Stimulated activated naive B cell treated with anti-CD40 and anti-IgM and Interleukin-4, amounts not matched to agents 10 μg/mL and 1 μg/mL and 100 μg/mL, for 72 hours (primary cell): ENCODE measurements around the gene CD72.
"Not testable (repeated sequence)": the region's sequence is repeated elsewhere in the genome, so short reads cannot be mapped to it uniquely, and the experiment has no call there.

ENCODE experiments used
- ATAC-seq, 2 donors: fragments of 150-1000 bp; cut with Tn5 transposase; replicated peaks; 2 replicates each; pipeline ENCODE4 v1.10.0; 2021; ENCODE audit warnings: moderate library complexity in 1 of 2
- DNase-seq: peaks from one replicate; pipeline ENCODE4 v3.0.0; 2021
- H3K27ac Mint-ChIP-seq: one replicate; pipeline ENCODE4 v1.8.0; 2022; ENCODE audit warnings: mild to moderate bottlenecking, mixed read lengths
- H3K27me3 Mint-ChIP-seq, 2 donors: one replicate each; pipeline ENCODE4 v1.8.0; 2022; ENCODE audit warnings: mixed read lengths in 2 of 2
- H3K36me3 Mint-ChIP-seq, 2 donors: one replicate each; pipeline ENCODE4 v1.8.0; 2022; ENCODE audit warnings: mixed read lengths in 2 of 2, mild to moderate bottlenecking in 1 of 2
- H3K4me1 Mint-ChIP-seq, 2 donors: one replicate each; pipeline ENCODE4 v1.8.0; 2022; ENCODE audit warnings: mixed read lengths in 2 of 2, mild to moderate bottlenecking in 1 of 2
- H3K4me3 Mint-ChIP-seq, 2 donors: one replicate each; pipeline ENCODE4 v1.8.0; 2022; ENCODE audit warnings: mild to moderate bottlenecking in 2 of 2, mixed read lengths in 2 of 2, moderate library complexity in 1 of 2
- H3K9me3 Mint-ChIP-seq, 2 donors: one replicate each; pipeline ENCODE4 v1.8.0; 2022; ENCODE audit warnings: mixed read lengths in 2 of 2, mild to moderate bottlenecking in 1 of 2

The CD72 gene

DNA sequence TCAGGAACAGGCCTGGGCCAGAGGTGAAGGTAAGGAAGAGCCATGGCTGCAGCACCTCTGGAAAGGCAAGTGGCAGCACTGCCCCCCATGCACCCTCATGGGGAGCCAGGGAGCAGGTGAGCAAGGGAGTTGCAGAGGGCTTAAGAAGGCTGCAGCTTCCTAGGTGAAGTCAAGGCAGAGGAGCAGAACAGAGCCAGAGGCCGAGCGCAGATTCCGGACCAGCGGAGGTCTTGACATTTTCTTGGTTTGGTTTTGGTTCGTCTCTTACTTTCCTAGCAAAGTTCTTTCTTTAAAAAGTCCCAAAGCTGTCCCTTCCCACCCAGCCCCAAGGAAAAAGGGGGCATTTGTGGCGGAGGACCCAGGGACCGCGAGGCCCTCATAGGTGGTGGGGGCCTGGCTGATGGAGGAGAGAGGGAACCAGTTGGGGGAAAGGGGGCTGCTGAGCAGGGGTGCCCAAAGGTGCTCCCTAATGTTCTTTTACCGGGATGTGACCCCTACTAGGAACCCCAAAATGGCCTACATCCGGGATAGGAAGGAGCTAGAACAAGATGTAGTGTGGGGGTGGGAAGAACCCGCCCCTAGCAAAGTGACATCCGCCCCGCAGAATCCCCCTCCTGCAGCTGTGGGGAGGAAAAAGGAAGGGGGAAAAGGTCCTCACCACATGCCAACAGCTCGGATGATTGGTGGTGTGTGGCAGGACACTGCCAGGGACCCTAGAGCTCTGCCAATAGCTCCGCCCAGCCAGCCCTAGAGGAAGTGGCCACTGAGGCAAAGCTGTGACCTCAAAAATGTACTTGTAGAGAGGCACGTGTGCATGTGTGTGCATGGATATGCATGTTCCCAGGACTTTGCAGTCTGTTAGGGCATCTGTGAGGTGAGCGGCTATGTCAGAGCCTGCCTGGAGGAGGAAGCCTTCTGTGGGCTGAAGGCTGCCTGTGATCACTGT lies 914 bp upstream of the CD72 start:
- peak; percentile 87 for DNase-seq
- H3K27me3 Mint-ChIP-seq: no peaks in the 10 kb centered on the region
- peak; percentile 70 to 74 for ATAC-seq

DNA sequence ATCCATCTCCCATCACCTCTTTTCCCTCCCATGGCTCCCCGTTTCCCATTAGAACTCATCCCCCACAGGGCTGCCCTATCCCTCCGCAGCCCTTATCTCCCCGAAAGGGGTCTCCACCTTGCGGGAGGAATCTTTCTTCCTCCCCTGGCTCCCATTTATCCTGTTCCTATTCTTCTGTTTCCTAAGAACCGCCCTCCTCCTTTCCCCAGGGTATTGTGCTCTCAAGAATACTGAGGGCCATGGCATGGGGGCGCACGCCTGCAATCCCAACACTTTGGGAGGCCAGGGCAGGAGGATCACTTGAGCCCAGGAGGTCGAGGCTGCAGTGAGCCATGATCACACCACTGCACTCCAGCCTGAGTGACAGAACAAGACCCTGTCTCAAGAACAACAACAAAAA lies 665 bp downstream of the CD72 start:
- Mint-ChIP-seq H3K36me3 (peaks cover 51 to 57% of the 10 kb centered on the region in 2 donors), H3K4me3 (peak overlapping the region; percentile 91 to 96), H3K4me1 (peaks cover 84 to 99% of the 10 kb centered on the region in 2 donors), H3K27ac (peak overlapping the region; percentile 99), H3K9me3 (no peaks in the 10 kb centered on the region), H3K27me3 (no peaks in the 10 kb centered on the region)
- no peak for DNase-seq
- ATAC-seq: no peak

More for the DNA sequence above, 914 bp upstream of the CD72 start:
- Mint-ChIP-seq H3K4me1 (peaks cover 72 to 92% of the 10 kb centered on the region in 2 donors), H3K36me3 (peaks cover 39 to 43% of the 10 kb centered on the region in 2 donors), H3K9me3 (no peaks in the 10 kb centered on the region), H3K27ac (peak overlapping the region; percentile 99), H3K4me3 (peak overlapping the region; percentile 91 to 96)

GRCh38 chr9:35616681-35617459 lies 1.3 kb downstream of the CD72 start:
- H3K4me1 Mint-ChIP-seq: peaks cover 82 to 99% of the 10 kb centered on the region in 2 donors
- no peaks in the 10 kb centered on the region for H3K9me3 Mint-ChIP-seq
- H3K4me3 Mint-ChIP-seq: peak overlapping the region; percentile 91 to 96
- H3K36me3 Mint-ChIP-seq: peaks cover 56 to 60% of the 10 kb centered on the region in 2 donors
- ATAC-seq: peak; percentile 16 to 19
- DNase-seq: peak; percentile 76
- no peaks in the 10 kb centered on the region for H3K27me3 Mint-ChIP-seq
- H3K27ac Mint-ChIP-seq: peak overlapping the region; percentile 99

DNA sequence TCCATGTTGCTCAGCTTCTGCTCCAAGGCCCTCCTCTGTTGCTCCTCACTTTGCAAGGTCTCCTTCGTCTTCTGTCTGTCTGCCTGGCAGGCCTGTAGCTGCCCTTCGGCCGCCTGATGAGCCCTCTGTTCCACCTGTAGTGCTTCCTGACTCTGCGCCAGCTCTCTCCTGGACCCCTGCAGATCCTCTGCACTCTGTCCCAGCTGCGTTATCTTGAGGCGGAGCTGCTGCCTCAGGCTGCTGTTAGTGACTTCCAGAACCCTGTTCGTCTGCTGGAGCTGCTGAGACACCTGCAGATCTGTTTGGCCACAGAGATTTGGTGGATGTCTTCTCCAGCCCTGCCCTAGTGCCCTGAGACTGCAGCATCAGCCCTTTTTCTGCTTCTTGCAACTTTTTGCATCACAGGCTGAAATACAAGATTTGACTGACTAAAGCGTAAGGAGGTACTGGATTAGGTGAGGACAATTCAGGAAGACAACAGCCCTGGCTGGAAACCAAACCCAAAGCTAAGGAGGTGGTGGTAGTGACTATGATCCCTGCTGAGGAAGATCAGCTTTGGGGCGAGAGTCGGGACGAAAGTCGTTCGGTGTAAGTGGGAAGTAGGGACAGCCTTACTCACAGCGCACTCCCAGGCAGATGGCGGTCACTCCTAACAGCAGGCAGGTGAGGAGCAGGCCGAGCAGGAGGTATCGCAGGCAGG lies 2.1 kb downstream of the CD72 start:
- peaks cover 63 to 67% of the 10 kb centered on the region in 2 donors for H3K36me3 Mint-ChIP-seq
- no peaks in the 10 kb centered on the region for H3K9me3 Mint-ChIP-seq
- peaks cover 80 to 99% of the 10 kb centered on the region in 2 donors for H3K4me1 Mint-ChIP-seq
- peak overlapping the region; percentile 91 to 96 for H3K4me3 Mint-ChIP-seq
- ATAC-seq (no peak), DNase-seq (no peak)
- peak overlapping the region; percentile 99 for H3K27ac Mint-ChIP-seq
- no peaks in the 10 kb centered on the region for H3K27me3 Mint-ChIP-seq

DNA sequence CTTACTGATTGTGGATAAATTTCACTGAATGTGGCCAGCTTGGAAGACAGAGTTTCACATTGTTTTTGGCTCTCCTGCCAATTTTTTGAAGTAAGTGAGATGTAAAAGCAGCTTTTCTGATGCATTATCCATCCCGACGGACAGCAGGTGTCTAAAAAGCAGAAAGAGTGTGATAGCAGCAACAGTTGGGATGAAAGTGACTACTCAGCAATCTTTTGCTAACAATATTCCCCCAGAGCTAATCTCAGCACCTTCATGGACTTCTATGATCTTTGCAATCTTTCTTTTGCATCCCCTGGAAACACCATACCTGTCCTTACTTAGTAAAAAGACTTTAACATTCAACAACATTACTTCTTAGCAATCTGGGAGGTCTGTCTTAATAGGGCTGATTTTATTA lies 5.4 kb downstream of the CD72 start:
- H3K27me3 Mint-ChIP-seq: no peaks in the 10 kb centered on the region
- peak overlapping the region in 1 of 2 donors; percentile 0 for H3K4me3 Mint-ChIP-seq
- H3K4me1 Mint-ChIP-seq: peaks cover 61 to 95% of the 10 kb centered on the region in 2 donors
- H3K36me3 Mint-ChIP-seq: peaks cover 75 to 76% of the 10 kb centered on the region in 2 donors
- DNase-seq (no peak), ATAC-seq (no peak)
- H3K27ac Mint-ChIP-seq: no peak overlapping the region
- no peaks in the 10 kb centered on the region for H3K9me3 Mint-ChIP-seq

DNA sequence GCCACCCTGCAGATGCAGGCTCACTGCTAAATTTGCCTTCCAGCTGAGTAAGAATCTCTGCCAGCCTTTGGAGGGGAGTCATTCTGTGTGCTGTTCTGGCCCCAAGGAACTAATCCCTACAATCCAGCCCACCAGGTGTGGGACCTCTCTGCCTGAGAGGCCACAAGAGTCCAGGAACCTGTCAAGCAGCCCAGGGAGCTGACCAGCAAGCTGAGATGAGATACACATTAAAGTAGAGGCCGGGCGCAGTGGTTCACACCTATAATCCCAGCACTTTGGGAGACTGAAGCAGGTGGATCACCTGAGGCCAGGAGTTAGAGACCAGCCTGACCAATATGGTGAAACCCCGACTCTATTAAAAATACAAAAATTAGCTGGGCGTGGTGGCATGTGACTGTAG lies 6.1 kb downstream of the CD72 start:
- Mint-ChIP-seq H3K4me1 (peaks cover 59 to 96% of the 10 kb centered on the region in 2 donors), H3K36me3 (peaks cover 68 to 74% of the 10 kb centered on the region in 2 donors), H3K27ac (peak overlapping the region; percentile 42)
- not testable (repeated sequence) for H3K27me3 Mint-ChIP-seq, H3K4me3 Mint-ChIP-seq, DNase-seq, ATAC-seq, H3K9me3 Mint-ChIP-seq

- no peak for DNase-seq
- no peak overlapping the region for H3K4me3 Mint-ChIP-seq
- peak; percentile 72 to 79 for ATAC-seq
- peaks cover 64 to 74% of the 10 kb centered on the region in 2 donors for H3K36me3 Mint-ChIP-seq
- no peaks in the 10 kb centered on the region for H3K27me3 Mint-ChIP-seq
- peaks cover 61 to 94% of the 10 kb centered on the region in 2 donors for H3K4me1 Mint-ChIP-seq
- no peaks in the 10 kb centered on the region for H3K9me3 Mint-ChIP-seq
- H3K27ac Mint-ChIP-seq: peak overlapping the region; percentile 79
These were observed 6.9 kb downstream of the CD72 start for GRCh38 chr9:35611230-35611797.

DNA sequence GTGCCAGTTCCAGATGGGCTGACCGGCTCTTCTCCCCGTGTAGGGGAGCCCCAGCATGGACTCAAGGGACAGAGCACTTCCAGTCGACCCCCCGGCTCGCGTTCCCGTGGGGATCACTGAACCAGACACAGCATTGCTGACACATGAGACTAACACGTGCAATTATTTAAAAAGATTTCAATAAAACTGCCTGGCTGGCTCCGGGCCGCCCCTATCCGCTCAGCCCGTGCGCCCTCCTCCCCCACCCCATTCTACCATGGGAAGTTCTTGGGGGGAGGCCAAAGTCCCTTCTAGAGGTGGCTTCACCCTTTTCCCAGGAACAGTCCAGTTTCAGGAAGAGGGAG lies 8.4 kb downstream of the CD72 start:
- no peak overlapping the region for H3K4me3 Mint-ChIP-seq
- H3K4me1 Mint-ChIP-seq: peaks cover 51 to 84% of the 10 kb centered on the region in 2 donors
- no peaks in the 10 kb centered on the region for H3K9me3 Mint-ChIP-seq
- no peak for DNase-seq
- no peaks in the 10 kb centered on the region for H3K27me3 Mint-ChIP-seq
- H3K27ac Mint-ChIP-seq: no peak overlapping the region
- ATAC-seq: no peak
- peaks cover 49 to 58% of the 10 kb centered on the region in 2 donors for H3K36me3 Mint-ChIP-seq

- peak overlapping the region; percentile 34 for H3K27ac Mint-ChIP-seq
- no peak for ATAC-seq
- no peak overlapping the region for H3K4me3 Mint-ChIP-seq
- no peaks in the 10 kb centered on the region for H3K27me3 Mint-ChIP-seq
- no peaks in the 10 kb centered on the region for H3K9me3 Mint-ChIP-seq
- peaks cover 43 to 53% of the 10 kb centered on the region in 2 donors for H3K36me3 Mint-ChIP-seq
- no peak for DNase-seq
- peaks cover 49 to 81% of the 10 kb centered on the region in 2 donors for H3K4me1 Mint-ChIP-seq
These were observed 9.0 kb downstream of the CD72 start for GRCh38 chr9:35609001-35609819.

GRCh38 chr9:35608221-35608620 lies 10.0 kb downstream of the CD72 start:
- peak overlapping the region; percentile 70 for H3K27ac Mint-ChIP-seq
- peak overlapping the region in 1 of 2 donors; percentile 44 for H3K4me3 Mint-ChIP-seq
- peaks cover 44 to 81% of the 10 kb centered on the region in 2 donors for H3K4me1 Mint-ChIP-seq
- H3K9me3 Mint-ChIP-seq: peaks cover 0 to 3% of the 10 kb centered on the region in 2 donors
- DNase-seq: no peak
- H3K36me3 Mint-ChIP-seq: peaks cover 34 to 44% of the 10 kb centered on the region in 2 donors
- no peaks in the 10 kb centered on the region for H3K27me3 Mint-ChIP-seq
- no peak for ATAC-seq

DNA sequence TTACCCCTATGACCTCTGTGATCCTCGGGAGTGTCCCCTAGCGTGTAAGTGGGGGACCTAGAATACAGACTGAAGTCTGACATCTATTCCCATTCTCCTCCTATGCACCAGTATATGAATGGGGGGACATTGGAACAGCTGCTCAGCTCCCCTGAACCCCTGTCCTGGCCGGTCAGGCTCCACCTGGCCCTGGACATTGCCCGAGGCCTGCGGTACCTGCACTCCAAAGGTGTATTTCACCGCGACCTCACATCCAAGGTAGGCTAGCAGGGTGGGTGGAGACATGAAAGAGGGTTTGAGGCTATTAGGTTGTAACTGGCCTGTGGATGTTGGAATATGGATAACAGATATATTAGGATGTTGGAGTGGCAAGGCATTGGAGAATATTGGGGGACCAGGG lies 11.5 kb downstream of the CD72 start:
- peak overlapping the region; percentile 56 for H3K27ac Mint-ChIP-seq

GRCh38 chr9:35606138-35606504 lies 12.1 kb downstream of the CD72 start:
- Mint-ChIP-seq H3K4me1 (peaks cover 31 to 63% of the 10 kb centered on the region in 2 donors), H3K36me3 (peaks cover 18 to 27% of the 10 kb centered on the region in 2 donors), H3K4me3 (peak overlapping the region; percentile 84 to 85), H3K9me3 (peaks cover 0 to 3% of the 10 kb centered on the region in 2 donors), H3K27ac (peak overlapping the region; percentile 81), H3K27me3 (no peaks in the 10 kb centered on the region)
- ATAC-seq (no peak), DNase-seq (no peak)

More for the DNA sequence above, 11.5 kb downstream of the CD72 start:
- DNase-seq (no peak), ATAC-seq (no peak)
- Mint-ChIP-seq H3K4me1 (peaks cover 37 to 68% of the 10 kb centered on the region in 2 donors), H3K36me3 (peaks cover 24 to 33% of the 10 kb centered on the region in 2 donors), H3K9me3 (peaks cover 0 to 3% of the 10 kb centered on the region in 2 donors), H3K4me3 (peak overlapping the region; percentile 9 to 45), H3K27me3 (no peaks in the 10 kb centered on the region)
